Measurements from ENCODE around the gene PSMA6.
"Not testable (repeated sequence)": the region's sequence is repeated elsewhere in the genome, so short reads cannot be mapped to it uniquely, and the experiment has no call there.

Gene PSMA6

GRCh38 chr14:35247777-35248475, 44.3 kb upstream of the PSMA6 start:
- ChIA-PET CTCF (no interaction called here), POLR2A (no interaction called here)
- no peak for DNase-seq (ENCODE audit: extremely low spot score)
- no peak for TF ChIP-seq TARDBP (IDR thresholded peaks at IDR 0.05)
- TF ChIP-seq ZNF384 (IDR thresholded peaks at IDR 0.05) = no peak
- no peak for TF ChIP-seq SUZ12 (IDR thresholded peaks at IDR 0.05)
- TF ChIP-seq FOXM1 (IDR thresholded peaks at IDR 0.05; ENCODE audit: borderline replicate concordance) = no peak
- no peak for TF ChIP-seq HDGF (IDR thresholded peaks at IDR 0.05; ENCODE audit: borderline replicate concordance)

GRCh38 chr14:35248476-35248788, 43.8 kb upstream of the PSMA6 start:
- TF ChIP-seq BHLHE40 (IDR thresholded peaks at IDR 0.05; ENCODE audit: borderline replicate concordance) (no peak), NFRKB (IDR thresholded peaks at IDR 0.05) (no peak), SP1 (IDR thresholded peaks at IDR 0.05) (no peak), ARNT (IDR thresholded peaks at IDR 0.05) (no peak), ZNF384 (IDR thresholded peaks at IDR 0.05) (no peak), HDGF (IDR thresholded peaks at IDR 0.05; ENCODE audit: borderline replicate concordance) (no peak), FOXA1 (IDR thresholded peaks at IDR 0.05) (no peak), LEF1 (IDR thresholded peaks at IDR 0.05; ENCODE audit: borderline replicate concordance) (no peak), FOXK2 (IDR thresholded peaks at IDR 0.05) (no peak), ELF4 (IDR thresholded peaks at IDR 0.05) (no peak), L3MBTL2 (conservative IDR thresholded peaks at IDR 0.05) (no peak), SUZ12 (IDR thresholded peaks at IDR 0.05) (no peak), FOXM1 (IDR thresholded peaks at IDR 0.05; ENCODE audit: borderline replicate concordance) (no peak), CTBP1 (IDR thresholded peaks at IDR 0.05; ENCODE audit: borderline replicate concordance) (no peak)
- DNase-seq (ENCODE audit: extremely low spot score) = no peak
- ChIA-PET POLR2A (no interaction called here), CTCF (no interaction called here)

- TF ChIP-seq TARDBP (IDR thresholded peaks at IDR 0.05) (no peak), BHLHE40 (IDR thresholded peaks at IDR 0.05; ENCODE audit: borderline replicate concordance) (no peak), SP1 (IDR thresholded peaks at IDR 0.05) (no peak), L3MBTL2 (conservative IDR thresholded peaks at IDR 0.05) (no peak), HDGF (IDR thresholded peaks at IDR 0.05; ENCODE audit: borderline replicate concordance) (no peak), NFRKB (IDR thresholded peaks at IDR 0.05) (no peak), ELF4 (IDR thresholded peaks at IDR 0.05) (no peak), ZNF384 (IDR thresholded peaks at IDR 0.05) (no peak), CTBP1 (IDR thresholded peaks at IDR 0.05; ENCODE audit: borderline replicate concordance) (no peak), FOXM1 (IDR thresholded peaks at IDR 0.05; ENCODE audit: borderline replicate concordance) (no peak), SUZ12 (IDR thresholded peaks at IDR 0.05) (no peak), FOXK2 (IDR thresholded peaks at IDR 0.05) (no peak), FOXA1 (IDR thresholded peaks at IDR 0.05) (no peak), ARNT (IDR thresholded peaks at IDR 0.05) (no peak), PKNOX1 (IDR thresholded peaks at IDR 0.05) (no peak)
- ChIA-PET CTCF (interaction anchor here (1.1 kb wide), 1 partner anchor 21 kb away, joined by 3 read pairs; no protein-coding TSS in a partner anchor), POLR2A (no interaction called here)
- DNase-seq (ENCODE audit: extremely low spot score) = no peak
Observed at GRCh38 chr14:35250319-35250718, 41.9 kb upstream of the PSMA6 start.

GRCh38 chr14:35252451-35252868, 39.7 kb upstream of the PSMA6 start:
- TF ChIP-seq FOXK2 (IDR thresholded peaks at IDR 0.05) (no peak), BHLHE40 (IDR thresholded peaks at IDR 0.05; ENCODE audit: borderline replicate concordance) (no peak), PKNOX1 (IDR thresholded peaks at IDR 0.05) (no peak), SUZ12 (IDR thresholded peaks at IDR 0.05) (no peak), ARNT (IDR thresholded peaks at IDR 0.05) (no peak), NFRKB (IDR thresholded peaks at IDR 0.05) (no peak), HDGF (IDR thresholded peaks at IDR 0.05; ENCODE audit: borderline replicate concordance) (no peak), LEF1 (IDR thresholded peaks at IDR 0.05; ENCODE audit: borderline replicate concordance) (no peak), FOXM1 (IDR thresholded peaks at IDR 0.05; ENCODE audit: borderline replicate concordance) (no peak), SP1 (IDR thresholded peaks at IDR 0.05) (no peak), ZNF384 (IDR thresholded peaks at IDR 0.05) (no peak), L3MBTL2 (conservative IDR thresholded peaks at IDR 0.05) (no peak), TARDBP (IDR thresholded peaks at IDR 0.05) (no peak), FOXA1 (IDR thresholded peaks at IDR 0.05) (no peak), CTBP1 (IDR thresholded peaks at IDR 0.05; ENCODE audit: borderline replicate concordance) (no peak), ELF4 (IDR thresholded peaks at IDR 0.05) (no peak)
- CTCF ChIA-PET = no interaction called here
- DNase-seq (ENCODE audit: extremely low spot score) = no peak
- POLR2A ChIA-PET = interaction anchor here (0.9 kb wide), 1 partner anchor 39 kb away, joined by 4 read pairs; the partner anchor contains the start of gene PSMA6

- POLR2A ChIA-PET = interaction anchor here (0.9 to 1.0 kb wide), 2 partner anchors 13 to 39 kb away, joined by 3 to 4 read pairs; partner anchors contain the start of gene PSMA6
- DNase-seq (ENCODE audit: extremely low spot score); CTCF ChIA-PET: not testable (repeated sequence)
Observed at GRCh38 chr14:35253056-35253455, 39.1 kb upstream of the PSMA6 start.

GRCh38 chr14:35254034-35254622, 38.1 kb upstream of the PSMA6 start:
- DNase-seq (ENCODE audit: extremely low spot score); CTCF ChIA-PET: not testable (repeated sequence)
- POLR2A ChIA-PET = interaction anchor here (0.9 kb wide), 1 partner anchor 38 kb away, joined by 4 read pairs; the partner anchor contains the start of gene PSMA6

- ChIA-PET CTCF (no interaction called here), POLR2A (interaction anchor here (0.9 kb wide), 1 partner anchor 37 kb away, joined by 4 read pairs; the partner anchor contains the start of gene PSMA6)
- no peak for TF ChIP-seq ARNT (IDR thresholded peaks at IDR 0.05)
- TF ChIP-seq LEF1 (IDR thresholded peaks at IDR 0.05; ENCODE audit: borderline replicate concordance) = no peak
- no peak for TF ChIP-seq SP1 (IDR thresholded peaks at IDR 0.05)
- no peak for TF ChIP-seq PKNOX1 (IDR thresholded peaks at IDR 0.05)
- no peak for TF ChIP-seq FOXK2 (IDR thresholded peaks at IDR 0.05)
- TF ChIP-seq ZNF384 (IDR thresholded peaks at IDR 0.05) = no peak
- no peak for TF ChIP-seq L3MBTL2 (conservative IDR thresholded peaks at IDR 0.05)
- TF ChIP-seq CTBP1 (IDR thresholded peaks at IDR 0.05; ENCODE audit: borderline replicate concordance) = no peak
- no peak for TF ChIP-seq ELF4 (IDR thresholded peaks at IDR 0.05)
- TF ChIP-seq FOXA1 (IDR thresholded peaks at IDR 0.05) = no peak
- TF ChIP-seq NFRKB (IDR thresholded peaks at IDR 0.05) = no peak
- no peak for TF ChIP-seq TARDBP (IDR thresholded peaks at IDR 0.05)
- no peak for TF ChIP-seq FOXM1 (IDR thresholded peaks at IDR 0.05; ENCODE audit: borderline replicate concordance)
- TF ChIP-seq BHLHE40 (IDR thresholded peaks at IDR 0.05; ENCODE audit: borderline replicate concordance) = no peak
- no peak for TF ChIP-seq SUZ12 (IDR thresholded peaks at IDR 0.05)
- TF ChIP-seq HDGF (IDR thresholded peaks at IDR 0.05; ENCODE audit: borderline replicate concordance) = no peak
- DNase-seq (ENCODE audit: extremely low spot score) = no peak
Observed at GRCh38 chr14:35254736-35255135, 37.4 kb upstream of the PSMA6 start.
